Measurements from ENCODE around the gene RHOH. TPM values are rescaled to one million over a fixed set of nuclear protein-coding genes. Genes with fewer than 3 reads are reported as not detected.
"Not testable (repeated sequence)": the region's sequence is repeated elsewhere in the genome, so short reads cannot be mapped to it uniquely, and the experiment has no call there.

RHOH gene, protein sequence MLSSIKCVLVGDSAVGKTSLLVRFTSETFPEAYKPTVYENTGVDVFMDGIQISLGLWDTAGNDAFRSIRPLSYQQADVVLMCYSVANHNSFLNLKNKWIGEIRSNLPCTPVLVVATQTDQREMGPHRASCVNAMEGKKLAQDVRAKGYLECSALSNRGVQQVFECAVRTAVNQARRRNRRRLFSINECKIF
- total RNA-seq (10 to 100 TPM in 1 of 2 donors, 1 to 10 TPM in 1; 1.9 to 10.1 TPM), polyA plus RNA-seq (ENCODE audit: insufficient read length in 6 of 6) (1 to 10 TPM in 1 of 6 donors, under 1 TPM in 5; 0.29 to 1.1 (median 0.75) TPM)
- long read RNA-seq, donor 1, full-length matches to known transcripts, result 1 of 1 reads
- long read RNA-seq, donor 1, partial matches to known transcripts, result 0 of 1 reads
- long read RNA-seq, donor 1, other reads (novel, unspliced or antisense), result 0 of 1 reads
- long read RNA-seq, donor 2, full-length matches to known transcripts, result 2 of 2 reads
- long read RNA-seq, donor 2, partial matches to known transcripts, result 0 of 2 reads
- long read RNA-seq, donor 2, other reads (novel, unspliced or antisense), result 0 of 2 reads
- long read RNA-seq, donor 3, result 0 reads
- long read RNA-seq, donor 4, full-length matches to known transcripts, result 1 of 2 reads
- long read RNA-seq, donor 4, partial matches to known transcripts, result 0 of 2 reads
- long read RNA-seq, donor 4, other reads (novel, unspliced or antisense), result 1 of 2 reads
- long read RNA-seq, donor 5, full-length matches to known transcripts, result 1 of 1 reads
- long read RNA-seq, donor 5, partial matches to known transcripts, result 0 of 1 reads
- long read RNA-seq, donor 5, other reads (novel, unspliced or antisense), result 0 of 1 reads
- long read RNA-seq, donor 6, result 0 reads
- long read RNA-seq, donor 7, result 0 reads
- long read RNA-seq, donor 8, result 0 reads
- long read RNA-seq, donor 9, result 0 reads
- long read RNA-seq, donor 10, full-length matches to known transcripts, result 2 of 3 reads
- long read RNA-seq, donor 10, partial matches to known transcripts, result 1 of 3 reads
- long read RNA-seq, donor 10, other reads (novel, unspliced or antisense), result 0 of 3 reads
- long read RNA-seq, donor 11, result 0 reads
- long read RNA-seq, donor 12, result 0 reads

DNA sequence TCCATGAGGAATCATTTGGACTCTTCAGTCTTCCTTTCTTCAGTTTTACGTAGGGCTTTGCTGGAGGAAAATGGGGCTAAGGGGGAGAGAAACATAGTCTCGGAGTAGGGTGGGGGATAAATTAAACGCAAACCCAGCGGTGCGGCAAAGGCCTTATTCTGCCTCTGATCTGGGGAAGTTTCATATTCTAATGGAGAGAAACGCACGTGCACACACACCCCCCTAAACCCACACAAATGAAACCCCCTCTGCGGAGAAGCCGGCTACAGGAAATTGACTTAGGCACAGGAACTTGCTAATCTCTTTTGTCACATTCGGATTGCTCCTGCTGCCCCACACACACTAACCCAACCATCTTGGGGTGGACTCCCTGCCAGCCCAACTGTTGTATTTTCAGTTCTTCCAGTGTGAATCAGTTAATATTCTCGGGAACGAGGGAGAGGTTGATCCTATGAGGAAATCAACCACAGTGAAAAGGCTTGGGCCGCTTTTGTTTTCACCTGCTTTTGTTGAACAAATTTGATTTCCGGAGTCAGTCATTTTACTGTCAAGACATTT is at the start of gene RHOH:
RHOH (plus strand) TSS at position 308 of the 558 bp plus-strand sequence. CDS start 46,356 bp downstream, outside the sequence.
- H3K27ac ChIP-seq, result peak within 1 kb of the TSS in 1 of 2 donors; percentile 92
- ATAC-seq (peak; percentile 15), DNase-seq (no peak)
- no peaks in the 10 kb centered on the region for H3K27me3 ChIP-seq
- peaks cover 0 to 26% of the 10 kb centered on the region in 2 donors for H3K4me1 ChIP-seq
- H3K9me3 ChIP-seq, result no peaks in the 10 kb centered on the region
- TF ChIP-seq, protein P1, sequence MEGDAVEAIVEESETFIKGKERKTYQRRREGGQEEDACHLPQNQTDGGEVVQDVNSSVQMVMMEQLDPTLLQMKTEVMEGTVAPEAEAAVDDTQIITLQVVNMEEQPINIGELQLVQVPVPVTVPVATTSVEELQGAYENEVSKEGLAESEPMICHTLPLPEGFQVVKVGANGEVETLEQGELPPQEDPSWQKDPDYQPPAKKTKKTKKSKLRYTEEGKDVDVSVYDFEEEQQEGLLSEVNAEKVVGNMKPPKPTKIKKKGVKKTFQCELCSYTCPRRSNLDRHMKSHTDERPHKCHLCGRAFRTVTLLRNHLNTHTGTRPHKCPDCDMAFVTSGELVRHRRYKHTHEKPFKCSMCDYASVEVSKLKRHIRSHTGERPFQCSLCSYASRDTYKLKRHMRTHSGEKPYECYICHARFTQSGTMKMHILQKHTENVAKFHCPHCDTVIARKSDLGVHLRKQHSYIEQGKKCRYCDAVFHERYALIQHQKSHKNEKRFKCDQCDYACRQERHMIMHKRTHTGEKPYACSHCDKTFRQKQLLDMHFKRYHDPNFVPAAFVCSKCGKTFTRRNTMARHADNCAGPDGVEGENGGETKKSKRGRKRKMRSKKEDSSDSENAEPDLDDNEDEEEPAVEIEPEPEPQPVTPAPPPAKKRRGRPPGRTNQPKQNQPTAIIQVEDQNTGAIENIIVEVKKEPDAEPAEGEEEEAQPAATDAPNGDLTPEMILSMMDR (IDR thresholded peaks at IDR 0.05), result no peak
- H3K4me3 ChIP-seq, result peak within 1 kb of the TSS in 1 of 2 donors; percentile 32
- no peaks in the 10 kb centered on the region for H3K36me3 ChIP-seq
- intact Hi-C loops (cut with DNase I), result no loop called here

DNA sequence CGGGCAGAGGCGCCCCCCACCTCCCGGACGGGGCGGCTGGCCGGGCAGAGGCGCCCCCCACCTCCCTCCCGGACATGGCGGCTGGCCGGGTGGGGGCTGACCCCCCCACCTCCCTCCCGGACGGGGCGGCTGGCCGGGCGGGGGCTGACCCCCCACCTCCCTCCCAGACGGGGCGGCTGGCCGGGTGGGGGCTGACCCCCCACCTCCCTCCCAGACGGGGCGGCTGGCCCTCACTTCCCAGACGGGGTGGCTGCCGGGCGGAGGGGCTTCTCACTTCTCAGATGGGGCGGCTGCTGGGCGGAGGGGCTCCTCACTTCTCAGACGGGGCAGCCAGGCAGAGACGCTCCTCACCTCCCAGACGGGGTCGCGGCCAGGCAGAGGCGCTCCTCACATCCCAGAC is 49.3 kb upstream of the RHOH start:
- H3K27me3 ChIP-seq; H3K27ac ChIP-seq; DNase-seq; ATAC-seq; intact Hi-C loops (cut with DNase I); H3K4me3 ChIP-seq; H3K9me3 ChIP-seq; H3K4me1 ChIP-seq: not testable (repeated sequence)
- H3K36me3 ChIP-seq, result peaks cover 0 to 23% of the 10 kb centered on the region in 2 donors

DNA sequence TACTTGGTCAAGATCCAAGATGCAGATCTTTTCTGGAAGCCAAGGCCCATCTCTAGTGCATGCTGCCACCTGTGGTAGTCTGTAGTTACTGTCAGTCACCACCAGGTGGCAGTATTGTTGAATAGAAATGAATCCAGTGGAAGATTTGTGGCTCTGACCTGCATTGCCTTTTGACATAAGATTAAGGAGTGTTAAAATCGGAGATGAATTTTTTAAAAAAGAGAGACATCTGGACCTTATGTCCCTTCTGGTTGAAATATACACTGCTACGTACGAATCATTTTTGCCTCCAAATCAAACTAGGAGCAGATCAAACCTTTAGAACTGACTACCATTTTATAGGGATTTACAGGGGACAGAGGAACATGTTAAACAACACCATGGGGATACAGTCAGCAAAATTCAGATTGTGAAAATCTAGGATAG is 46.9 kb upstream of the RHOH start:
- ATAC-seq, result peak; percentile 97
- intact Hi-C loops (cut with DNase I), result loop anchor here in 1 of 2 donors (10.0 kb wide), 1 partner anchor 155 kb away; no protein-coding TSS in a partner anchor

DNA sequence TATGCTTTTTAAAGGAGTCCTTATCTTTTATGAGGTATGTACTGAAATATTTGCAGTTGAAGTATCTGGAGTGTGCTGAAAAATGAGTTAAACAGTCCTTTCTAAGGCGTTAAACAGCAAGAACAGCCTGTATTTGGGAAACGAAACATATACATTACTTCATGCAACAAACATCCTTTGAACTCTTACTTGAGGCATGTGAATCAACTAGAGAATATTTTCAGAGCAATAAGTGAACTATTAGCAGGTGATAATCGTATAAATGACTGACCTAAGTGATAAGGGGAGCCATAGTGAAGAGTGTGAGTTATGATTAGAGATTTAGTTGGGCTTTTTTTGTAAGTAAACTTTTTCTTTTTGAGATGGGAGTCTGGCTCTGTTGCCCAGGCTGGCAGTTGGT is 45.9 kb upstream of the RHOH start:
- no peak overlapping the region for H3K27ac ChIP-seq

More for the DNA sequence above, 46.9 kb upstream of the RHOH start:
- no peak overlapping the region for H3K27ac ChIP-seq
- no peaks in the 10 kb centered on the region for H3K4me1 ChIP-seq
- TF ChIP-seq, protein P1 (IDR thresholded peaks at IDR 0.05), result peak; percentile 82 to 97
- DNase-seq, result peak in 2 of 4 donors; percentile 14 to 40
- no peaks in the 10 kb centered on the region for H3K27me3 ChIP-seq
- no peak overlapping the region for H3K4me3 ChIP-seq
- H3K36me3 ChIP-seq, result peaks cover 0 to 5% of the 10 kb centered on the region in 2 donors
- H3K9me3 ChIP-seq, result no peaks in the 10 kb centered on the region

More for the DNA sequence above, 45.9 kb upstream of the RHOH start:
- DNase-seq, result peak in 1 of 4 donors; percentile 11
- Histone ChIP-seq H3K36me3 (no peaks in the 10 kb centered on the region), H3K4me1 (no peaks in the 10 kb centered on the region), H3K9me3 (no peaks in the 10 kb centered on the region), H3K4me3 (no peak overlapping the region), H3K27me3 (no peaks in the 10 kb centered on the region)
- TF ChIP-seq, protein P1 (IDR thresholded peaks at IDR 0.05), result no peak
- no peak for ATAC-seq
- intact Hi-C loops (cut with DNase I), result loop anchor here in 1 of 2 donors (10.0 kb wide), 1 partner anchor 154 kb away; no protein-coding TSS in a partner anchor
